HG03280 (cell line): ENCODE measurements around the gene SLC4A7.
"Not testable (repeated sequence)": the region's sequence is repeated elsewhere in the genome, so short reads cannot be mapped to it uniquely, and the experiment has no call there.

Source experiments
- ATAC-seq: cut with Tn5 transposase; IDR thresholded peaks from one replicate; pipeline ENCODE4 v1.9.1; 2021; ENCODE audit warnings: mild to moderate bottlenecking, moderate library complexity; ENCODE audit not compliant: unreplicated experiment

SLC4A7 gene

GRCh38 chr3:27488821-27489220, 4.6 kb upstream of the SLC4A7 start:
- ATAC-seq, result no peak

GRCh38 chr3:27487383-27487782, 3.2 kb upstream of the SLC4A7 start:
- no peak for ATAC-seq

GRCh38 chr3:27486336-27486735, 2.2 kb upstream of the SLC4A7 start:
- no peak for ATAC-seq

GRCh38 chr3:27485866-27486265, 1.7 kb upstream of the SLC4A7 start:
- ATAC-seq, result no peak

- ATAC-seq, result peak; percentile 19
Measured at GRCh38 chr3:27483117-27484014, 818 bp downstream of the SLC4A7 start.

GRCh38 chr3:27479806-27480543, 4.2 kb downstream of the SLC4A7 start:
- ATAC-seq, result no peak

- ATAC-seq, result no peak
Measured at GRCh38 chr3:27471923-27472550, 12.1 kb downstream of the SLC4A7 start.

- no peak for ATAC-seq
Measured at GRCh38 chr3:27468283-27468886, 15.8 kb downstream of the SLC4A7 start.

- ATAC-seq, result peak; percentile 80
Measured at GRCh38 chr3:27467545-27467944, 16.6 kb downstream of the SLC4A7 start.

GRCh38 chr3:27464646-27465045, 19.5 kb downstream of the SLC4A7 start:
- ATAC-seq, result no peak

GRCh38 chr3:27462228-27462627, 22.0 kb downstream of the SLC4A7 start:
- ATAC-seq, result no peak

- ATAC-seq, result no peak
Measured at GRCh38 chr3:27458929-27459328, 25.3 kb downstream of the SLC4A7 start.

GRCh38 chr3:27456554-27456953, 27.6 kb downstream of the SLC4A7 start:
- ATAC-seq, result no peak

- ATAC-seq, result peak; percentile 48
Measured at GRCh38 chr3:27454914-27455313, 29.3 kb downstream of the SLC4A7 start.

GRCh38 chr3:27454461-27454860, 29.7 kb downstream of the SLC4A7 start:
- no peak for ATAC-seq

GRCh38 chr3:27452368-27453090, 31.7 kb downstream of the SLC4A7 start:
- no peak for ATAC-seq

GRCh38 chr3:27451842-27452241, 32.3 kb downstream of the SLC4A7 start:
- no peak for ATAC-seq

GRCh38 chr3:27451251-27451650, 32.9 kb downstream of the SLC4A7 start:
- no peak for ATAC-seq

- no peak for ATAC-seq
Measured at GRCh38 chr3:27449530-27450150, 34.5 kb downstream of the SLC4A7 start.

- not testable (repeated sequence) for ATAC-seq
Measured at GRCh38 chr3:27442995-27443394, 41.2 kb downstream of the SLC4A7 start.
